Endodermal cell (in vitro differentiated cells): Measurements from ENCODE around the gene SH3BGRL3. TPM values are rescaled to one million over a fixed set of nuclear protein-coding genes. Genes with fewer than 3 reads are reported as not detected.

Source experiments
- DNase-seq: peaks from one replicate; pipeline ENCODE4 v3.0.0-alpha.2; 2017
- H3K27ac ChIP-seq: 2 replicates; pipeline ENCODE4 v1.5.1; 2013; ENCODE audit warnings: mild to moderate bottlenecking, low read depth, low read length, moderate library complexity
- H3K27me3 ChIP-seq: 2 replicates; pipeline ENCODE4 v1.6.1; 2013; ENCODE audit warnings: mild to moderate bottlenecking, low read length, moderate library complexity; ENCODE audit not compliant: insufficient read depth, control insufficient read depth, poor library complexity, severe bottlenecking
- H3K36me3 ChIP-seq: 2 replicates; pipeline ENCODE4 v1.7.0; 2013; ENCODE audit warnings: mild to moderate bottlenecking, low read length, moderate library complexity; ENCODE audit not compliant: control insufficient read depth, insufficient read depth
- H3K4me1 ChIP-seq: one replicate; pipeline ENCODE4 v1.7.0; 2013; ENCODE audit warnings: low read length; ENCODE audit not compliant: control insufficient read depth, insufficient read depth
- H3K4me3 ChIP-seq: 2 replicates; pipeline ENCODE4 v1.5.1; 2013; ENCODE audit warnings: mild to moderate bottlenecking, low read length, moderate library complexity
- H3K9ac ChIP-seq: 2 replicates; pipeline ENCODE4 v1.6.1; 2013; ENCODE audit warnings: mild to moderate bottlenecking, low read length, moderate library complexity; ENCODE audit not compliant: poor library complexity, severe bottlenecking; ENCODE audit errors: extremely low read depth
- H3K9me3 ChIP-seq: 2 replicates; pipeline ENCODE4 v1.6.1; 2013; ENCODE audit warnings: mild to moderate bottlenecking, low read length, moderate library complexity; ENCODE audit not compliant: control insufficient read depth
- H3K27ac Mint-ChIP-seq: 2 replicates; pipeline ENCODE4 v1.8.0; 2020; ENCODE audit warnings: mixed read lengths
- H3K27me3 Mint-ChIP-seq: 2 replicates; pipeline ENCODE4 v1.8.0; 2021; ENCODE audit warnings: mild to moderate bottlenecking, mixed read lengths; ENCODE audit not compliant: insufficient read depth
- H3K36me3 Mint-ChIP-seq: 2 replicates; pipeline ENCODE4 v1.8.0; 2020; ENCODE audit warnings: low read depth, mixed read lengths
- H3K4me1 Mint-ChIP-seq: 2 replicates; pipeline ENCODE4 v1.8.0; 2020; ENCODE audit warnings: mixed read lengths
- H3K4me3 Mint-ChIP-seq: 2 replicates; pipeline ENCODE4 v1.8.0; 2020; ENCODE audit warnings: mild to moderate bottlenecking, moderate library complexity, mixed read lengths
- H3K9me3 Mint-ChIP-seq: 2 replicates; pipeline ENCODE4 v1.8.0; 2020; ENCODE audit warnings: mild to moderate bottlenecking, mixed read lengths
- CTCF ChIP-seq: fragments of 200-600 bp; sonication (generic); conservative IDR thresholded peaks from 2 replicates; pipeline ENCODE4 v1.5.0; 2021; ENCODE audit warnings: antibody characterized with exemption, mild to moderate bottlenecking
- WGBS, 2 experiments: methylation state at CpG; one replicate each; pipeline versions ENCODE4 v1.1.5 to v1.1.7; 2013; ENCODE audit warnings: missing lambda C conversion rate in 2 of 2, mixed read lengths in 1 of 2; ENCODE audit not compliant: insufficient coverage in 1 of 2, insufficient read length in 1 of 2; 5-methylcytosine and 5-hydroxymethylcytosine counted together
- total RNA-seq, 2 donors: library from RNA; stranded (reverse); fragmentation: NEBNext Ultra II Directional in 1 of 2; extraction: Animal tissue kit (Norgen Biotek cat#: 25700) in 1 of 2; gene quantifications; 2 replicates in 1 of 2; 3 replicates in 1 of 2; pipeline ENCODE4 v1.2.1, GENCODE V29; 2021

SH3BGRL3 gene
- total RNA-seq, 2 donors from 2014 or later = 119 to 132 TPM

- H3K27ac Mint-ChIP-seq = peak overlapping the region; percentile 52
- peaks cover 8% of the 10 kb centered on the region for H3K27me3 Mint-ChIP-seq
- no peak overlapping the region for H3K9ac ChIP-seq
- H3K27me3 ChIP-seq = no peaks in the 10 kb centered on the region
- H3K4me3 Mint-ChIP-seq = no peak overlapping the region
- no peak for DNase-seq
- no peak overlapping the region for H3K27ac ChIP-seq
- H3K36me3 ChIP-seq = no peaks in the 10 kb centered on the region
- H3K4me1 Mint-ChIP-seq = peaks cover 15% of the 10 kb centered on the region
- no peak overlapping the region for H3K4me3 ChIP-seq
- no peaks in the 10 kb centered on the region for H3K9me3 ChIP-seq
- H3K4me1 ChIP-seq = no peaks in the 10 kb centered on the region
- H3K36me3 Mint-ChIP-seq = no peaks in the 10 kb centered on the region
- no peaks in the 10 kb centered on the region for H3K9me3 Mint-ChIP-seq
- 80 to 92% methylated on average over 5 to 8 of the region's 8 CpGs for WGBS, 2 experiments
- TF ChIP-seq CTCF = no peak
Observed at GRCh38 chr1:26315874-26316850, 36.3 kb downstream of the SH3BGRL3 start.

GRCh38 chr1:26317146-26317545 is 37.3 kb downstream of the SH3BGRL3 start:
- Histone ChIP-seq H3K9ac (no peak overlapping the region), H3K9me3 (no peaks in the 10 kb centered on the region), H3K4me3 (no peak overlapping the region), H3K27me3 (no peaks in the 10 kb centered on the region), H3K4me1 (no peaks in the 10 kb centered on the region), H3K27ac (no peak overlapping the region), H3K36me3 (no peaks in the 10 kb centered on the region)
- Mint-ChIP-seq H3K4me3 (peak overlapping the region; percentile 4), H3K9me3 (no peaks in the 10 kb centered on the region), H3K27me3 (peaks cover 4% of the 10 kb centered on the region), H3K4me1 (peaks cover 23% of the 10 kb centered on the region), H3K36me3 (peaks cover 3% of the 10 kb centered on the region), H3K27ac (peak overlapping the region; percentile 59)
- 90% methylated on average over 2 of the region's 2 CpGs; no CpG with 5 or more reads in 1 of the 2 experiments for WGBS, 2 experiments
- DNase-seq = no peak
- TF ChIP-seq CTCF = no peak

GRCh38 chr1:26317612-26318337 is 37.9 kb downstream of the SH3BGRL3 start, which contains the start of gene CD52:
Gene CD52 (plus strand): TSS chr1:26317958. CDS start chr1:26318018, 60 bp downstream.
- Histone ChIP-seq H3K9ac (no peak within 1 kb of the TSS), H3K36me3 (no peaks in the 10 kb centered on the region), H3K27ac (no peak within 1 kb of the TSS), H3K9me3 (no peaks in the 10 kb centered on the region), H3K4me1 (no peaks in the 10 kb centered on the region), H3K4me3 (no peak within 1 kb of the TSS), H3K27me3 (no peaks in the 10 kb centered on the region)
- TF ChIP-seq CTCF = no peak
- Mint-ChIP-seq H3K4me3 (peak within 1 kb of the TSS; percentile 4), H3K4me1 (peaks cover 26% of the 10 kb centered on the region), H3K9me3 (no peaks in the 10 kb centered on the region), H3K27ac (peak within 1 kb of the TSS; percentile 59), H3K27me3 (peaks cover 4% of the 10 kb centered on the region), H3K36me3 (peaks cover 5% of the 10 kb centered on the region)
- peak; percentile 82 for DNase-seq
- WGBS, 2 experiments = 71 to 77% methylated on average over 9 to 12 of the region's 12 CpGs
